ENCODE data around the gene SIRT6.
A peak's percentile ranks its signal among the peaks of the same experiment; 100 is the strongest.
"Not testable (repeated sequence)": the region's sequence is repeated elsewhere in the genome, so short reads cannot be mapped to it uniquely, and the experiment has no call there.

Gene SIRT6

GRCh38 chr19:4198467-4199126 is 16.2 kb upstream of the SIRT6 start:
- no peak for DNase-seq

- peak; percentile 50 for DNase-seq
Measured at GRCh38 chr19:4197625-4198466, 15.5 kb upstream of the SIRT6 start.

GRCh38 chr19:4197228-4197624 is 14.9 kb upstream of the SIRT6 start:
- no peak for DNase-seq

- no peak for DNase-seq
Measured at GRCh38 chr19:4196587-4197148, 14.3 kb upstream of the SIRT6 start.

- DNase-seq: no peak
Measured at GRCh38 chr19:4196009-4196408, 13.6 kb upstream of the SIRT6 start.

- DNase-seq: no peak
Measured at GRCh38 chr19:4194353-4194752, 12.0 kb upstream of the SIRT6 start.

GRCh38 chr19:4192537-4192936 is 10.2 kb upstream of the SIRT6 start:
- not testable (repeated sequence) for DNase-seq

- DNase-seq: no peak
Measured at GRCh38 chr19:4189641-4190040, 7.3 kb upstream of the SIRT6 start.

GRCh38 chr19:4187313-4188122 is 5.2 kb upstream of the SIRT6 start:
- no peak for DNase-seq

GRCh38 chr19:4186087-4186993 is 4.0 kb upstream of the SIRT6 start:
- DNase-seq: peak; percentile 45

GRCh38 chr19:4185413-4186086 is 3.2 kb upstream of the SIRT6 start:
- DNase-seq: no peak

GRCh38 chr19:4184718-4185352 is 2.5 kb upstream of the SIRT6 start:
- DNase-seq: no peak

- peak; percentile 82 for DNase-seq
Measured at GRCh38 chr19:4183967-4184717, 1.8 kb upstream of the SIRT6 start.

GRCh38 chr19:4181053-4181508 is 1.3 kb downstream of the SIRT6 start:
- no peak for DNase-seq

- no peak for DNase-seq
Measured at GRCh38 chr19:4178990-4179389, 3.4 kb downstream of the SIRT6 start.

- no peak for DNase-seq
Measured at GRCh38 chr19:4177146-4177545, 5.2 kb downstream of the SIRT6 start.

- DNase-seq: no peak
Measured at GRCh38 chr19:4175669-4175931, 6.8 kb downstream of the SIRT6 start.

GRCh38 chr19:4174895-4175668 is 7.3 kb downstream of the SIRT6 start:
- no peak for DNase-seq

GRCh38 chr19:4174213-4174894 is 8.0 kb downstream of the SIRT6 start:
- no peak for DNase-seq
